Measurements from ENCODE around the gene ZIC1. TPM values are rescaled to one million over a fixed set of nuclear protein-coding genes. Genes with fewer than 3 reads are reported as not detected.

ZIC1 gene
- total RNA-seq, 2 experiments from 2014 or later, result not detected

DNA sequence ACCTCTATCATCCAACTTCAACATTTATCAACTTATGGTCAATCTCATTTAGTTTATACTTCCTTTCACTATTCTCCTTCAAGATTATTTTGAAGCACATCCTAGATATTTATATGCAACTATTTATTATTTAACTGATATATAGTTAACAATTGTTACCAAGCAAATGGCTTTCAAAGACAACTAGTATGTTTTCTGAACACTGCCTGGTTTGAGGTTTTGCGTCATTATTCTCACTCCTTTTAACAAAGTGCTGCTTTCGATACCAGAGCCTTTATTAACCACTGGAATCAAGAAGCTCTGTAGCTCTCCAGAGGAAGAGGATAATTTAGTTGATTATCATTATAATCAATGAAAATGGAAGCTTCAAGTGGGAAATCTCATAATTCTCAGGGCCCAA lies 19.6 kb downstream of the ZIC1 start:
- POLR2A ChIA-PET, result no interaction called here
- no peaks in the 10 kb centered on the region for H3K36me3 Mint-ChIP-seq (ENCODE audit: low read depth)
- CTCF ChIA-PET, result no interaction called here

DNA sequence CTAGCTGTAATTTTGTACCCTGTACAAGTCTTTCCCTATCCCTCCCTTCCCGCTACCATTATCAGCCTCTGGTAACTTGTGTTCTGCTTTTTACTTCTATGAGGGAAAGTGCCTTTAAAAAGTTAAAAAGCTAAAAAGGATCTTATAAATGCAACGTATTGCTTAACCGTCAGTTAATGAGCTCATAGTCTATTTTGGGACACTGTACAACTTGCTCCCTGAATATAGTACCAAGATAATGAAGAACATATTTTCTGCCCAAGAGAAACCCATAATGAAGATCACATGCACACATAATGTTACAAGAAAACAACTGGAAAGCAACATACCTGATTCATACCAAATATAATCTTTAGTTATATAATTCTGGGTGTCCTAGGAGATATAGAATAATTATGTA lies 22.6 kb downstream of the ZIC1 start:
- ChIA-PET POLR2A (no interaction called here), CTCF (no interaction called here)
- no peak for DNase-seq
- H3K4me1 Mint-ChIP-seq (ENCODE audit: low read depth), result no peaks in the 10 kb centered on the region
- no peak overlapping the region for H3K27ac Mint-ChIP-seq
- no peaks in the 10 kb centered on the region for H3K36me3 Mint-ChIP-seq (ENCODE audit: low read depth)
- TF ChIP-seq, protein P1, sequence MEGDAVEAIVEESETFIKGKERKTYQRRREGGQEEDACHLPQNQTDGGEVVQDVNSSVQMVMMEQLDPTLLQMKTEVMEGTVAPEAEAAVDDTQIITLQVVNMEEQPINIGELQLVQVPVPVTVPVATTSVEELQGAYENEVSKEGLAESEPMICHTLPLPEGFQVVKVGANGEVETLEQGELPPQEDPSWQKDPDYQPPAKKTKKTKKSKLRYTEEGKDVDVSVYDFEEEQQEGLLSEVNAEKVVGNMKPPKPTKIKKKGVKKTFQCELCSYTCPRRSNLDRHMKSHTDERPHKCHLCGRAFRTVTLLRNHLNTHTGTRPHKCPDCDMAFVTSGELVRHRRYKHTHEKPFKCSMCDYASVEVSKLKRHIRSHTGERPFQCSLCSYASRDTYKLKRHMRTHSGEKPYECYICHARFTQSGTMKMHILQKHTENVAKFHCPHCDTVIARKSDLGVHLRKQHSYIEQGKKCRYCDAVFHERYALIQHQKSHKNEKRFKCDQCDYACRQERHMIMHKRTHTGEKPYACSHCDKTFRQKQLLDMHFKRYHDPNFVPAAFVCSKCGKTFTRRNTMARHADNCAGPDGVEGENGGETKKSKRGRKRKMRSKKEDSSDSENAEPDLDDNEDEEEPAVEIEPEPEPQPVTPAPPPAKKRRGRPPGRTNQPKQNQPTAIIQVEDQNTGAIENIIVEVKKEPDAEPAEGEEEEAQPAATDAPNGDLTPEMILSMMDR (IDR thresholded peaks at IDR 0.05), result no peak
- H3K27me3 Mint-ChIP-seq, result peaks cover 4% of the 10 kb centered on the region
- ATAC-seq, result no peak
- intact Hi-C loops (cut with micrococcal nuclease), result no loop called here
- H3K4me3 Mint-ChIP-seq, result no peak overlapping the region
- no peaks in the 10 kb centered on the region for H3K9me3 Mint-ChIP-seq

More for the DNA sequence above, 19.6 kb downstream of the ZIC1 start:
- no peak overlapping the region for H3K4me3 Mint-ChIP-seq
- ATAC-seq (no peak), DNase-seq (no peak)
- TF ChIP-seq, protein P1 (IDR thresholded peaks at IDR 0.05), result no peak
- no peaks in the 10 kb centered on the region for H3K4me1 Mint-ChIP-seq (ENCODE audit: low read depth)
- H3K27ac Mint-ChIP-seq, result no peak overlapping the region
- intact Hi-C loops (cut with micrococcal nuclease), result no loop called here
- H3K27me3 Mint-ChIP-seq, result peaks cover 15% of the 10 kb centered on the region
- peaks cover under 1% of the 10 kb centered on the region for H3K9me3 Mint-ChIP-seq

GRCh38 chr3:147447224-147447623 lies 38.1 kb downstream of the ZIC1 start:
- TF ChIP-seq, protein P1 (IDR thresholded peaks at IDR 0.05), result no peak
- no peak overlapping the region for H3K4me3 Mint-ChIP-seq
- H3K27ac Mint-ChIP-seq, result no peak overlapping the region
- no peaks in the 10 kb centered on the region for H3K9me3 Mint-ChIP-seq
- intact Hi-C loops (cut with micrococcal nuclease), result no loop called here
- no peaks in the 10 kb centered on the region for H3K4me1 Mint-ChIP-seq (ENCODE audit: low read depth)
- POLR2A ChIA-PET, result no interaction called here
- H3K36me3 Mint-ChIP-seq (ENCODE audit: low read depth), result no peaks in the 10 kb centered on the region
- H3K27me3 Mint-ChIP-seq, result no peaks in the 10 kb centered on the region
- CTCF ChIA-PET, result no interaction called here
- DNase-seq, result no peak
- no peak for ATAC-seq

- Mint-ChIP-seq H3K27ac (no peak overlapping the region), H3K4me1 (ENCODE audit: low read depth) (no peaks in the 10 kb centered on the region), H3K9me3 (no peaks in the 10 kb centered on the region), H3K36me3 (ENCODE audit: low read depth) (no peaks in the 10 kb centered on the region), H3K4me3 (no peak overlapping the region), H3K27me3 (no peaks in the 10 kb centered on the region)
- POLR2A ChIA-PET, result no interaction called here
- ATAC-seq, result no peak
- CTCF ChIA-PET, result no interaction called here
- TF ChIP-seq, protein P1 (IDR thresholded peaks at IDR 0.05), result no peak
- no peak for DNase-seq
- intact Hi-C loops (cut with micrococcal nuclease), result no loop called here
Measured at GRCh38 chr3:147449669-147450068, 40.5 kb downstream of the ZIC1 start.

DNA sequence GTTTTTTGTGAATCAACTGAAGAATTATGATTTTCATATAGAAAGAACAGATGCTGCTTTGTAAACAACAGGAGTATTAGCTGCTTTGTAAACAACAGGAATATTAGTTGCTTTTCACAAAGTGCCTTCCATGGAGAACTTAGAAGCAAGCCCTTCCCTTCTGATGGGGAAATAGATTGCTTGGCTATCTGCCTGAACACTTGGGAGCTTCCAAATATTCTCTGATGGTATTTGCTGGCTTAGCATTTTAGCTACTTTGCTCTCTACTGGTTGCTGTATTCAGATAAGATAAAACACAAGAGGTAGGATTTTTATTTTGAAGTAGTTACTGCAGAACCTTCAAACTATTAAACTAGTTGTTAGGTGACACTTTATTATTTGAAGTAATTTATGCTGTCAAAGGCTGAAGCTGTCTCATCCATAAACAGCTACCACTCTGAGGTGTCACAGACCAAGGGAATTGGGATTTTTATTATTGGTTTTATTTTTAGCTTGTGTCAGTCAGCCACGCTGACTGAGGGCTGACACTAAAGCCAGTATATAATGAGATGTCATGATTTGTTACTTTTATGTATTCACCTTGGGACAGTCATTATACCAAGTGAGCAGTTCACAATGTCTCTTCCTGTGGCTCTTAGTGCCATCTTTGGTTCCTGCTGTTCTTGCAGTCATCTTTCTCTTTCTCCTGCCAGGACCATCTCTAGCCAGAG lies 50.0 kb downstream of the ZIC1 start:
- Mint-ChIP-seq H3K27me3 (no peaks in the 10 kb centered on the region), H3K4me1 (ENCODE audit: low read depth) (no peaks in the 10 kb centered on the region), H3K4me3 (no peak overlapping the region), H3K27ac (no peak overlapping the region), H3K36me3 (ENCODE audit: low read depth) (no peaks in the 10 kb centered on the region), H3K9me3 (no peaks in the 10 kb centered on the region)
- CTCF ChIA-PET, result no interaction called here
- DNase-seq, result no peak
- POLR2A ChIA-PET, result no interaction called here
- TF ChIP-seq, protein P1 (IDR thresholded peaks at IDR 0.05), result no peak
- intact Hi-C loops (cut with micrococcal nuclease), result no loop called here
- no peak for ATAC-seq
